Right forelimb (tissue), 1 donor: ENCODE data around the gene TRIO.

Experiments
- DNase-seq: peaks from one replicate; pipeline ENCODE4 v3.0.0-alpha.2; 2018

The TRIO gene

GRCh38 chr5:14171046-14171445 lies 27.9 kb downstream of the TRIO start:
- DNase-seq = no peak

- no peak for DNase-seq
These were observed 28.5 kb downstream of the TRIO start for GRCh38 chr5:14171621-14172020.

GRCh38 chr5:14172149-14172795 lies 29.1 kb downstream of the TRIO start:
- DNase-seq = no peak

GRCh38 chr5:14173377-14174229 lies 30.5 kb downstream of the TRIO start:
- no peak for DNase-seq

GRCh38 chr5:14174230-14174636 lies 31.1 kb downstream of the TRIO start:
- DNase-seq = no peak

GRCh38 chr5:14175381-14175780 lies 32.2 kb downstream of the TRIO start:
- DNase-seq = no peak

- no peak for DNase-seq
These were observed 33.7 kb downstream of the TRIO start for GRCh38 chr5:14176888-14177287.

- DNase-seq = no peak
These were observed 34.5 kb downstream of the TRIO start for GRCh38 chr5:14177634-14178033.

GRCh38 chr5:14178091-14178490 lies 34.9 kb downstream of the TRIO start:
- no peak for DNase-seq

- no peak for DNase-seq
These were observed 35.6 kb downstream of the TRIO start for GRCh38 chr5:14178671-14179211.

GRCh38 chr5:14179446-14179845 lies 36.3 kb downstream of the TRIO start:
- no peak for DNase-seq

GRCh38 chr5:14180437-14180836 lies 37.3 kb downstream of the TRIO start:
- no peak for DNase-seq

- no peak for DNase-seq
These were observed 38.3 kb downstream of the TRIO start for GRCh38 chr5:14181299-14181968.

- no peak for DNase-seq
These were observed 39.6 kb downstream of the TRIO start for GRCh38 chr5:14182761-14183160.

- DNase-seq = no peak
These were observed 40.2 kb downstream of the TRIO start for GRCh38 chr5:14183187-14183939.

GRCh38 chr5:14184082-14184481 lies 40.9 kb downstream of the TRIO start:
- DNase-seq = no peak

- DNase-seq = no peak
These were observed 41.6 kb downstream of the TRIO start for GRCh38 chr5:14184725-14185124.

- no peak for DNase-seq
These were observed 42.4 kb downstream of the TRIO start for GRCh38 chr5:14185326-14186058.

- DNase-seq = no peak
These were observed 43.1 kb downstream of the TRIO start for GRCh38 chr5:14186059-14186830.

GRCh38 chr5:14187157-14187556 lies 44.0 kb downstream of the TRIO start:
- DNase-seq = no peak

- no peak for DNase-seq
These were observed 44.5 kb downstream of the TRIO start for GRCh38 chr5:14187660-14188059.
